ENCODE results near the gene HSPA9.

GRCh38 chr5:138580777-138581176, 5.6 kb upstream of the HSPA9 start:
- no peak for TF ChIP-seq CTCF (IDR thresholded peaks at IDR 0.05)
- no peak for TF ChIP-seq POLR2A (IDR thresholded peaks at IDR 0.05)

Data from transverse colon (tissue), 3 donors.